H54 (cell line): ENCODE data around the gene SLC2A10.

Experiments
- DNase-seq: peaks from one replicate; pipeline ENCODE4 v3.0.0; 2011; ENCODE audit warnings: low spot score, mixed read lengths; ENCODE audit not compliant: insufficient read length
- FAIRE-seq: peaks from 3 replicates; lab custom pipeline; 2011; peaks lifted over from hg19 to GRCh38; lab: Jason Lieb, UNC
- POLR2A ChIP-seq: IDR thresholded peaks from 2 replicates; pipeline ENCODE4 v1.6.1; 2011; ENCODE audit warnings: low read depth, mild to moderate bottlenecking, low read length

The SLC2A10 gene

GRCh38 chr20:46702447-46703203 lies 6.8 kb upstream of the SLC2A10 start:
- TF ChIP-seq POLR2A = no peak
- FAIRE-seq = no peak
- DNase-seq = no peak

- no peak for FAIRE-seq
- DNase-seq = no peak
- TF ChIP-seq POLR2A = no peak
Measured at GRCh38 chr20:46703435-46703834, 6.0 kb upstream of the SLC2A10 start.

- FAIRE-seq (no peak), DNase-seq (no peak)
- no peak for TF ChIP-seq POLR2A
Measured at GRCh38 chr20:46704714-46705377, 4.6 kb upstream of the SLC2A10 start.

- FAIRE-seq = no peak
- no peak for TF ChIP-seq POLR2A
- no peak for DNase-seq
Measured at GRCh38 chr20:46705378-46705729, 4.1 kb upstream of the SLC2A10 start.

GRCh38 chr20:46706242-46706641 lies 3.2 kb upstream of the SLC2A10 start:
- TF ChIP-seq POLR2A = no peak
- FAIRE-seq = no peak

GRCh38 chr20:46708172-46708860 lies 1.1 kb upstream of the SLC2A10 start:
- FAIRE-seq (no peak), DNase-seq (no peak)
- TF ChIP-seq POLR2A = no peak

More at GRCh38 chr20:46706242-46706641, 3.2 kb upstream of the SLC2A10 start:
- no peak for DNase-seq

GRCh38 chr20:46709055-46709458 lies 392 bp upstream of the SLC2A10 start:
- TF ChIP-seq POLR2A = no peak
- FAIRE-seq (no peak), DNase-seq (no peak)

- FAIRE-seq (no peak), DNase-seq (no peak)
- no peak for TF ChIP-seq POLR2A
Measured at GRCh38 chr20:46710153-46710913, 884 bp downstream of the SLC2A10 start.

GRCh38 chr20:46712056-46712636 lies 2.7 kb downstream of the SLC2A10 start:
- no peak for DNase-seq
- FAIRE-seq = no peak
- no peak for TF ChIP-seq POLR2A

- FAIRE-seq (no peak), DNase-seq (no peak)
- TF ChIP-seq POLR2A = no peak
Measured at GRCh38 chr20:46713957-46714834, 4.7 kb downstream of the SLC2A10 start.

- FAIRE-seq (no peak), DNase-seq (no peak)
- no peak for TF ChIP-seq POLR2A
Measured at GRCh38 chr20:46715292-46715756, 5.9 kb downstream of the SLC2A10 start.

- no peak for TF ChIP-seq POLR2A
- FAIRE-seq (no peak), DNase-seq (no peak)
Measured at GRCh38 chr20:46717818-46718541, 8.5 kb downstream of the SLC2A10 start.
